Measurements from ENCODE around the gene CDK14.

- TF ChIP-seq CREB1 (IDR thresholded peaks at IDR 0.05; ENCODE audit: low read depth) (no peak), CHD4 (IDR thresholded peaks at IDR 0.05) (no peak), HDGF (IDR thresholded peaks at IDR 0.05) (no peak), CTCF (IDR thresholded peaks at IDR 0.05 in 2 of 3, conservative IDR thresholded peaks at IDR 0.05 in 1 of 3; ENCODE audit: control insufficient read depth in 2 of 3, extremely low read depth in 1 of 3, insufficient read depth in 1 of 3, low read depth in 3 of 3, low read length in 3 of 3) (no peak), ZBTB33 (IDR thresholded peaks at IDR 0.05) (no peak), LARP7 (IDR thresholded peaks at IDR 0.05) (no peak), EP300 (IDR thresholded peaks at IDR 0.05; ENCODE audit: borderline replicate concordance in 1 of 2, control insufficient read depth in 1 of 2, low read depth in 2 of 2, low read length in 2 of 2) (no peak)
Measured at GRCh38 chr7:90777465-90777864, 181.3 kb downstream of the CDK14 start.

All from GM12878 (cell line).